ENCODE results near the gene CELF2.

CELF2 gene

GRCh38 chr10:11212288-11213085 is 194.8 kb downstream of the CELF2 start:
- in situ Hi-C loops (cut with HindIII; ENCODE audit: low sequenced_read_pairs), result no loop called here

- in situ Hi-C loops (cut with HindIII; ENCODE audit: low sequenced_read_pairs), result no loop called here
Observed at GRCh38 chr10:11213137-11213536, 195.5 kb downstream of the CELF2 start.

- in situ Hi-C loops (cut with HindIII; ENCODE audit: low sequenced_read_pairs), result no loop called here
Observed at GRCh38 chr10:11214407-11214806, 196.7 kb downstream of the CELF2 start.

- in situ Hi-C loops (cut with HindIII; ENCODE audit: low sequenced_read_pairs), result no loop called here
Observed at GRCh38 chr10:11215471-11215870, 197.8 kb downstream of the CELF2 start.

- in situ Hi-C loops (cut with HindIII; ENCODE audit: low sequenced_read_pairs), result no loop called here
Observed at GRCh38 chr10:11217521-11217920, 199.8 kb downstream of the CELF2 start.

GRCh38 chr10:11218395-11218794 is 200.7 kb downstream of the CELF2 start:
- in situ Hi-C loops (cut with HindIII; ENCODE audit: low sequenced_read_pairs), result no loop called here

- in situ Hi-C loops (cut with HindIII; ENCODE audit: low sequenced_read_pairs), result no loop called here
Observed at GRCh38 chr10:11219431-11219830, 201.8 kb downstream of the CELF2 start.

GRCh38 chr10:11223081-11223480 is 205.4 kb downstream of the CELF2 start:
- in situ Hi-C loops (cut with HindIII; ENCODE audit: low sequenced_read_pairs), result no loop called here

- in situ Hi-C loops (cut with HindIII; ENCODE audit: low sequenced_read_pairs), result no loop called here
Observed at GRCh38 chr10:11223507-11224140, 206.0 kb downstream of the CELF2 start.

- in situ Hi-C loops (cut with HindIII; ENCODE audit: low sequenced_read_pairs), result no loop called here
Observed at GRCh38 chr10:11224321-11224720, 206.6 kb downstream of the CELF2 start.

GRCh38 chr10:11224792-11225416 is 207.2 kb downstream of the CELF2 start:
- in situ Hi-C loops (cut with HindIII; ENCODE audit: low sequenced_read_pairs), result no loop called here

GRCh38 chr10:11225935-11226334 is 208.3 kb downstream of the CELF2 start:
- in situ Hi-C loops (cut with HindIII; ENCODE audit: low sequenced_read_pairs), result no loop called here

- in situ Hi-C loops (cut with HindIII; ENCODE audit: low sequenced_read_pairs), result no loop called here
Observed at GRCh38 chr10:11227103-11227502, 209.4 kb downstream of the CELF2 start.

- in situ Hi-C loops (cut with HindIII; ENCODE audit: low sequenced_read_pairs), result no loop called here
Observed at GRCh38 chr10:11229893-11230292, 212.2 kb downstream of the CELF2 start.

GRCh38 chr10:11230498-11231167 is 213.0 kb downstream of the CELF2 start:
- in situ Hi-C loops (cut with HindIII; ENCODE audit: low sequenced_read_pairs), result no loop called here

- in situ Hi-C loops (cut with HindIII; ENCODE audit: low sequenced_read_pairs), result no loop called here
Observed at GRCh38 chr10:11231285-11231684, 213.6 kb downstream of the CELF2 start.

GRCh38 chr10:11232222-11232961 is 214.7 kb downstream of the CELF2 start:
- in situ Hi-C loops (cut with HindIII; ENCODE audit: low sequenced_read_pairs), result no loop called here

- in situ Hi-C loops (cut with HindIII; ENCODE audit: low sequenced_read_pairs), result no loop called here
Observed at GRCh38 chr10:11234857-11235531, 217.3 kb downstream of the CELF2 start.

- in situ Hi-C loops (cut with HindIII; ENCODE audit: low sequenced_read_pairs), result no loop called here
Observed at GRCh38 chr10:11235771-11236170, 218.1 kb downstream of the CELF2 start.

- in situ Hi-C loops (cut with HindIII; ENCODE audit: low sequenced_read_pairs), result no loop called here
Observed at GRCh38 chr10:11236234-11236633, 218.6 kb downstream of the CELF2 start.
